HepG2 (cell line): ENCODE results near the gene SERPINF2. TPM values are rescaled to one million over a fixed set of nuclear protein-coding genes. Genes with fewer than 3 reads are reported as not detected.
A peak's percentile ranks its signal among the peaks of the same experiment; 100 is the strongest.

Source experiments
- ATAC-seq: fragments of 200-7000 bp; cut with Tn5 transposase; 3 replicates; pipeline ENCODE4 v1.9.1; 2020; ENCODE audit warnings: mild to moderate bottlenecking, moderate library complexity
- BruUV-seq: library from RNA; stranded (reverse); fragments of 400-500 nt; replicated peaks from 2 replicates; lab custom pipeline; 2021; lab: Mats Ljungman, UMichigan
- CTCF ChIA-PET: fragments of 300-600 bp; formaldehyde crosslinking; extraction: SDS; loops from one replicate; lab custom pipeline; 2021; ENCODE audit warnings: low total read pairs, inconsistent platforms, low intra/inter-chr PET ratio; lab: Yijun Ruan, JAX
- POLR2A ChIA-PET: fragments of 350-600 bp; sonication (Branson Sonifier 250); formaldehyde crosslinking; loops from one replicate; lab custom pipeline; 2020; ENCODE audit warnings: antibody characterized with exemption, inconsistent platforms; lab: Yijun Ruan, JAX
- DNase-seq: peaks from one replicate; pipeline ENCODE4 v3.0.0-alpha.2; 2015; ENCODE audit warnings: low spot score
- FAIRE-seq: peaks from 3 replicates; lab custom pipeline; 2011; peaks lifted over from hg19 to GRCh38; lab: Jason Lieb, UNC
- H2AFZ ChIP-seq: one replicate; pipeline ENCODE4 v1.6.1; 2011; ENCODE audit warnings: low read length, inconsistent platforms
- H3K27ac ChIP-seq: fragments of 300-600 bp; 3 replicates; pipeline ENCODE4 v1.8.0; 2011; ENCODE audit warnings: mixed run types, mild to moderate bottlenecking, mixed read lengths, low read length, inconsistent platforms; ENCODE audit not compliant: insufficient read depth; ENCODE audit errors: extremely low read length
- H3K27me3 ChIP-seq, 2 experiments: fragments of 200-600 bp in 1 of 2; 2 replicates in 1 of 2; 3 replicates in 1 of 2; pipeline versions ENCODE4 v1.6.0 to v1.8.0; 2011; ENCODE audit warnings: low read length in 2 of 2, mild to moderate bottlenecking in 2 of 2, moderate library complexity in 2 of 2, inconsistent platforms in 1 of 2; ENCODE audit not compliant: insufficient read depth in 2 of 2, control insufficient read depth in 1 of 2
- H3K36me3 ChIP-seq, 2 experiments: fragments of 200-600 bp in 1 of 2; replicated peaks in 1 of 2; 2 replicates in 1 of 2; 3 replicates in 1 of 2; pipeline versions ENCODE4 v1.5.1 to v1.8.0; 2011; ENCODE audit warnings: low read length in 2 of 2, inconsistent platforms in 1 of 2; ENCODE audit not compliant: insufficient read depth in 2 of 2, control insufficient read depth in 1 of 2
- H3K4me1 ChIP-seq: 2 replicates; pipeline ENCODE4 v1.5.1; 2012; ENCODE audit warnings: low read length, inconsistent platforms; ENCODE audit not compliant: insufficient read depth
- H3K4me2 ChIP-seq: 2 replicates; pipeline ENCODE4 v1.6.0; 2011; ENCODE audit warnings: low read depth, low read length, inconsistent platforms
- H3K4me3 ChIP-seq, 3 experiments: fragments of 200-600 bp in 1 of 3; sonication (generic), shearing (Covaris generic) in 1 of 3; replicated peaks in 1 of 3; 2 replicates each; pipeline ENCODE4 v1.5.1; 2011 to 2016; ENCODE audit warnings: low read length in 3 of 3, inconsistent platforms in 2 of 3, low read depth in 2 of 3, mild to moderate bottlenecking in 2 of 3, control low read depth in 1 of 3, mixed read lengths in 1 of 3; ENCODE audit not compliant: insufficient read depth in 1 of 3
- H3K79me2 ChIP-seq: one replicate; pipeline ENCODE4 v1.6.1; 2011; ENCODE audit warnings: low read length, inconsistent platforms; ENCODE audit not compliant: insufficient read depth
- H3K9ac ChIP-seq: 2 replicates; pipeline ENCODE4 v1.6.0; 2011; ENCODE audit warnings: mild to moderate bottlenecking, low read depth, low read length, inconsistent platforms; ENCODE audit not compliant: insufficient read depth
- H3K9me3 ChIP-seq: 2 replicates; pipeline ENCODE4 v1.5.1; 2012; ENCODE audit warnings: mild to moderate bottlenecking, low read length
- H4K20me1 ChIP-seq: 2 replicates; pipeline ENCODE4 v1.6.0; 2011; ENCODE audit warnings: inconsistent platforms, mild to moderate bottlenecking, low read length, moderate library complexity; ENCODE audit not compliant: insufficient read depth
- AGO1 ChIP-seq: fragments of 200-400 bp; formaldehyde crosslinking; IDR thresholded peaks from 2 replicates; pipeline ENCODE4 v1.6.1; 2017; ENCODE audit warnings: mild to moderate bottlenecking, low read depth, low read length, moderate library complexity; ENCODE audit not compliant: poor library complexity, severe bottlenecking
- BCL6 ChIP-seq: IDR thresholded peaks from 2 replicates; pipeline ENCODE4 v1.6.1; 2016; ENCODE audit warnings: missing genetic modification reagents, missing compliant biosample characterization
- CBX5 ChIP-seq: sonication (generic); formaldehyde crosslinking; IDR thresholded peaks from 2 replicates; pipeline ENCODE4 v1.4.0; 2020; ENCODE audit warnings: missing genetic modification reagents, borderline replicate concordance
- EP300 ChIP-seq, 3 experiments: sonication (generic) in 1 of 3; formaldehyde crosslinking in 1 of 3; IDR thresholded peaks; 2 replicates each; pipeline versions ENCODE4 v1.5.1 to v1.6.1; 2011 to 2020; ENCODE audit warnings: low read depth in 2 of 3, low read length in 2 of 3, borderline replicate concordance in 1 of 3, improper control_type of control experiment in 1 of 3, mild to moderate bottlenecking in 1 of 3, missing genetic modification reagents in 1 of 3, moderate library complexity in 1 of 3
- FOXC1 ChIP-seq: sonication (generic); formaldehyde crosslinking; IDR thresholded peaks from 2 replicates; pipeline ENCODE4 v1.8.0; 2022; ENCODE audit warnings: mild to moderate bottlenecking, missing genetic modification reagents, borderline replicate concordance
- PHB2 ChIP-seq: fragments of 450-650 bp; IDR thresholded peaks from 2 replicates; pipeline ENCODE4 v1.6.1; 2018; ENCODE audit not compliant: partially characterized antibody
- RBM22 ChIP-seq: fragments of 200-400 bp; formaldehyde crosslinking; optimal IDR thresholded peaks from 2 replicates; pipeline ENCODE3; 2017; ENCODE audit warnings: mild to moderate bottlenecking, low read length, moderate library complexity
- SAP130 ChIP-seq: IDR thresholded peaks from 2 replicates; pipeline ENCODE4 v1.6.1; 2016; ENCODE audit warnings: low read depth
- TBL1XR1 ChIP-seq: fragments of 150-350 bp; IDR thresholded peaks from 2 replicates; pipeline ENCODE4 v1.6.1; 2014; ENCODE audit warnings: borderline replicate concordance, low read length; ENCODE audit not compliant: partially characterized antibody
- TCF7 ChIP-seq: sonication (generic); IDR thresholded peaks from 2 replicates; pipeline ENCODE4 v1.6.1; 2016; ENCODE audit warnings: antibody characterized with exemption, low read depth
- TCF7L2 ChIP-seq: IDR thresholded peaks from 2 replicates; pipeline ENCODE4 v1.6.1; 2011; ENCODE audit warnings: mild to moderate bottlenecking, low read depth, low read length, moderate library complexity
- TOPORS ChIP-seq: sonication (generic); formaldehyde crosslinking; IDR thresholded peaks from 2 replicates; pipeline ENCODE4 v1.8.0; 2023; ENCODE audit warnings: mild to moderate bottlenecking, missing genetic modification reagents
- ZBTB21 ChIP-seq: sonication (generic); formaldehyde crosslinking; IDR thresholded peaks from 2 replicates; pipeline ENCODE4 v1.4.0; 2020; ENCODE audit warnings: missing genetic modification reagents
- ZFP36L2 ChIP-seq: sonication (generic); formaldehyde crosslinking; IDR thresholded peaks from 2 replicates; pipeline ENCODE4 v1.4.0; 2020; ENCODE audit warnings: missing genetic modification reagents
- ZMYM4 ChIP-seq: sonication (generic); formaldehyde crosslinking; IDR thresholded peaks from 2 replicates; pipeline ENCODE4 v1.8.1; 2023; ENCODE audit warnings: mild to moderate bottlenecking, missing genetic modification reagents
- ZNF24 ChIP-seq: fragments of 450-650 bp; IDR thresholded peaks from 2 replicates; pipeline ENCODE4 v1.6.1; 2017; ENCODE audit warnings: antibody characterized with exemption, mild to moderate bottlenecking
- ZNF446 ChIP-seq: sonication (generic); formaldehyde crosslinking; IDR thresholded peaks from 2 replicates; pipeline ENCODE4 v1.5.0; 2020; ENCODE audit warnings: mild to moderate bottlenecking, missing genetic modification reagents
- ZNF557 ChIP-seq: sonication (generic); formaldehyde crosslinking; IDR thresholded peaks from 2 replicates; pipeline ENCODE4 v1.4.0; 2020; ENCODE audit warnings: missing genetic modification reagents
- ZNF652 ChIP-seq: IDR thresholded peaks from 2 replicates; pipeline ENCODE4 v1.6.1; 2016; ENCODE audit warnings: low read depth, borderline replicate concordance
- ZNF747 ChIP-seq: sonication (generic); formaldehyde crosslinking; IDR thresholded peaks from 2 replicates; pipeline ENCODE4 v1.8.1; 2023; ENCODE audit warnings: missing genetic modification reagents, mild to moderate bottlenecking, borderline replicate concordance
- ZNF761 ChIP-seq: sonication (generic); formaldehyde crosslinking; conservative IDR thresholded peaks from 2 replicates; pipeline ENCODE4 v1.4.0; 2020; ENCODE audit warnings: mild to moderate bottlenecking, missing genetic modification reagents
- ZNF878 ChIP-seq: sonication (generic); formaldehyde crosslinking; IDR thresholded peaks from 2 replicates; pipeline ENCODE4 v1.8.1; 2023; ENCODE audit warnings: mild to moderate bottlenecking, missing genetic modification reagents, moderate library complexity
- WGBS: methylation state at CpG from one replicate; pipeline ENCODE4 v1.1.6; 2017; ENCODE audit warnings: low lambda C conversion rate; 5-methylcytosine and 5-hydroxymethylcytosine counted together
- in situ Hi-C: cut with HindIII; loops from 2 replicates; pipeline ENCODE4 v1.10.0; 2017; ENCODE audit warnings: low pct_unique_long_range_greater_than_20kb; ENCODE audit not compliant: extremely low pct_ligation_motif_present
- intact Hi-C: fragments of 100-400 bp; cut with micrococcal nuclease; formaldehyde crosslinking; loops from one replicate; pipeline ENCODE4 v1.10.0; 2022; ENCODE audit not compliant: unreplicated experiment
- polyA plus RNA-seq, 8 experiments: library from polyadenylated mRNA; depleted of rRNA in 3 of 8; stranded (reverse) in 7 of 8; unstranded in 1 of 8; fragments of >200 nt; fragmentation: Illumina TruSeq in 4 of 8; extraction: Trizol in 4 of 8; gene quantifications; 2 replicates each; pipeline versions ENCODE4 v1.2.1 to v1.2.3, GENCODE V29; 2011 to 2016; ENCODE audit warnings: low read depth in 4 of 8, missing spikeins in 1 of 8, mixed read lengths in 1 of 8; ENCODE audit not compliant: insufficient read depth in 1 of 8
- total RNA-seq, 5 experiments: library from RNA; depleted of rRNA; stranded (reverse); fragments of >200 nt; fragmentation: Illumina TruSeq; extraction: Trizol; gene quantifications; 2 replicates each; pipeline ENCODE4 v1.2.3, GENCODE V29; 2016; ENCODE audit warnings: low read depth in 1 of 5
- TF ChIP-seq, protein P1 (sequence below): IDR thresholded peaks from 2 replicates; pipeline ENCODE4 v1.6.1; 2016; ENCODE audit warnings: low read depth, borderline replicate concordance
- TF ChIP-seq, protein P2 (sequence below): IDR thresholded peaks from 2 replicates; pipeline ENCODE4 v1.6.1; 2018; ENCODE audit warnings: missing genetic modification reagents, mild to moderate bottlenecking, missing compliant biosample characterization

The SERPINF2 gene
- total and polyA plus RNA-seq, 2 of the 13 experiments (the other 11 are each of a cell fraction or from before 2014, with no cell fraction given), result 309 to 548 TPM

DNA sequence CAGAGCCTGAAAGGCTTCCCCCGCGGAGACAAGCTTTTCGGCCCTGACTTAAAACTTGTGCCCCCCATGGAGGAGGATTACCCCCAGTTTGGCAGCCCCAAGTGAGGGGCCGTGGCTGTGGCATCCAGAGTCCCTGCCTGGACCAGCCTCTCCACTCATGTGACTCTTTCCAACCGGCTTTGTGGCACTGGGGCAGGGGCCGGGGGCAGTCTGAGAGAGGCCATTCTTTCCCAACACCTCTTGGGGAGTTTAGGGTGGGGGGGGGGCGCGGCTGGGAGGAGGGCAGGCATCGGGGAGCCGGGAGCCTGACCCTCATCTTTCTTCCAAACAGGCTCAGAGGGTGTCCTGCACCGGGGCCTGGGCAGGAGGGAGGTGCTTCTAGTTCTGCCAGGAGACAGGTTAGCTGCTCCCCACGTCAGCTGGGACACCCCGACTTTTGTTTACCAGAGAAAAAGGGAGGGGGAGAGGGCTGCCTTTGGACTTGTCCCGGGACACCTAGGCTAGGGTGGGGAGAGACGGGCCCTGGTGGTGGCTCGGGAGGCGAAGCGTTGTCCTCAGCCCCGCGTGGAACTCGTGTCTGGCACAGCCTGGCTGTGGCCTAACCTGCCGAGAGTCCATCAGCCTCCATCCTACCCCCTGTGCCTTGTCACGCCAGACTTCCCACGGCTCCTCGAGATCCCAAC lies 11.9 kb downstream of the SERPINF2 start (continued):
- TF ChIP-seq SAP130 (no peak), BCL6 (CRISPR knock-in tag) (no peak), ZFP36L2 (CRISPR knock-in tag) (no peak)

DNA sequence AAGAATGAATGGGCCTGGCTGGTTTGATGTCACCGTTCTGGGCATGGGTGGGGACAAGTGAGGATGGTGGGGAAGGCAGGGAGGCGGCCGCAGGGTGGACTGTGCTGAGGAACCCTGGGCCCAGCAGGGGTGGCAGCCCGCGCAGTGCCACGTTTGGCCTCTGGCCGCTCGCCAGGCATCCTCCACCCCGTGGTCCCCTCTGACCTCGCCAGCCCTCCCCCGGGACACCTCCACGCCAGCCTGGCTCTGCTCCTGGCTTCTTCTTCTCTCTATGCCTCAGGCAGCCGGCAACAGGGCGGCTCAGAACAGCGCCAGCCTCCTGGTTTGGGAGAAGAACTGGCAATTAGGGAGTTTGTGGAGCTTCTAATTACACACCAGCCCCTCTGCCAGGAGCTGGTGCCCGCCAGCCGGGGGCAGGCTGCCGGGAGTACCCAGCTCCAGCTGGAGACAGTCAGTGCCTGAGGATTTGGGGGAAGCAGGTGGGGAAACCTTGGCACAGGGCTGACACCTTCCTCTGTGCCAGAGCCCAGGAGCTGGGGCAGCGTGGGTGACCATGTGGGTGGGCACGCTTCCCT lies 12.7 kb downstream of the SERPINF2 start:
- no peak for DNase-seq
- POLR2A ChIA-PET, result interaction anchor here (1.0 to 16.4 kb wide), 7 partner anchors 8 to 34 kb away, joined by 3 to 299 read pairs (median 92); partner anchors contain the start of genes SERPINF1, SERPINF2 and WDR81
- intact Hi-C loops (no loop called here), in situ Hi-C loops (no loop called here)
- no peaks in the 10 kb centered on the region for H3K27me3 ChIP-seq
- H3K9ac ChIP-seq, result no peak overlapping the region
- peak overlapping the region; percentile 35 for H3K27ac ChIP-seq
- no TSS peak for BruUV-seq
- CTCF ChIA-PET, result no interaction called here
- H3K9me3 ChIP-seq, result no peaks in the 10 kb centered on the region
- peaks cover 2 to 12% of the 10 kb centered on the region in 2 experiments; a peak in 3 of 5 replicates for H3K36me3 ChIP-seq
- H3K4me3 ChIP-seq, result no peak overlapping the region
- ATAC-seq, result peak; percentile 40
- H3K4me1 ChIP-seq, result peaks cover 43% of the 10 kb centered on the region
- FAIRE-seq, result no peak
- H4K20me1 ChIP-seq, result peaks cover 12% of the 10 kb centered on the region; the same call in 1 of the 2 replicates
- 61% methylated on average over 14 of the region's 20 CpGs for WGBS
- H3K4me2 ChIP-seq, result peak overlapping the region; percentile 43; the same call in 1 of the 2 replicates
- no peak overlapping the region for H2AFZ ChIP-seq
- no peaks in the 10 kb centered on the region for H3K79me2 ChIP-seq
- no peak for TF ChIP-seq PHB2
- TF ChIP-seq TOPORS (CRISPR knock-in tag), result no peak
- no peak for TF ChIP-seq TBL1XR1
- no peak for TF ChIP-seq TCF7
- TF ChIP-seq RBM22, result no peak
- TF ChIP-seq ZNF878 (CRISPR knock-in tag), result no peak
- TF ChIP-seq ZBTB21 (CRISPR knock-in tag), result no peak
- TF ChIP-seq ZNF652 (CRISPR knock-in tag), result no peak
- no peak for TF ChIP-seq ZNF761 (CRISPR knock-in tag)
- peak; percentile 98 for TF ChIP-seq AGO1
- no peak for TF ChIP-seq ZMYM4 (CRISPR knock-in tag)
- TF ChIP-seq ZNF557 (CRISPR knock-in tag), result no peak
- no peak for TF ChIP-seq TCF7L2
- no peak for TF ChIP-seq ZNF747
- no peak for TF ChIP-seq CBX5 (CRISPR knock-in tag)
- 0 out of 2 replicates have a peak, but pooled peaks have one; percentile 17 for TF ChIP-seq FOXC1 (CRISPR knock-in tag)
- TF ChIP-seq ZNF446 (CRISPR knock-in tag), result no peak
- TF ChIP-seq, protein P1, sequence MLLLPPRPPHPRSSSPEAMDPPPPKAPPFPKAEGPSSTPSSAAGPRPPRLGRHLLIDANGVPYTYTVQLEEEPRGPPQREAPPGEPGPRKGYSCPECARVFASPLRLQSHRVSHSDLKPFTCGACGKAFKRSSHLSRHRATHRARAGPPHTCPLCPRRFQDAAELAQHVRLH, result no peak
- TF ChIP-seq ZNF24, result no peak
- TF ChIP-seq EP300 (IDR thresholded peaks at IDR 0.05; ENCODE audit: low read depth in 2 of 2, low read length in 2 of 2), result no peak
- TF ChIP-seq EP300 (CRISPR knock-in tag; IDR thresholded peaks at IDR 0.05; ENCODE audit: borderline replicate concordance), result no peak
- TF ChIP-seq, protein P2, sequence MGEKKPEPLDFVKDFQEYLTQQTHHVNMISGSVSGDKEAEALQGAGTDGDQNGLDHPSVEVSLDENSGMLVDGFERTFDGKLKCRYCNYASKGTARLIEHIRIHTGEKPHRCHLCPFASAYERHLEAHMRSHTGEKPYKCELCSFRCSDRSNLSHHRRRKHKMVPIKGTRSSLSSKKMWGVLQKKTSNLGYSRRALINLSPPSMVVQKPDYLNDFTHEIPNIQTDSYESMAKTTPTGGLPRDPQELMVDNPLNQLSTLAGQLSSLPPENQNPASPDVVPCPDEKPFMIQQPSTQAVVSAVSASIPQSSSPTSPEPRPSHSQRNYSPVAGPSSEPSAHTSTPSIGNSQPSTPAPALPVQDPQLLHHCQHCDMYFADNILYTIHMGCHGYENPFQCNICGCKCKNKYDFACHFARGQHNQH (CRISPR knock-in tag), result no peak
